ENCODE results near the gene EPRS1.

The EPRS1 gene

DNA sequence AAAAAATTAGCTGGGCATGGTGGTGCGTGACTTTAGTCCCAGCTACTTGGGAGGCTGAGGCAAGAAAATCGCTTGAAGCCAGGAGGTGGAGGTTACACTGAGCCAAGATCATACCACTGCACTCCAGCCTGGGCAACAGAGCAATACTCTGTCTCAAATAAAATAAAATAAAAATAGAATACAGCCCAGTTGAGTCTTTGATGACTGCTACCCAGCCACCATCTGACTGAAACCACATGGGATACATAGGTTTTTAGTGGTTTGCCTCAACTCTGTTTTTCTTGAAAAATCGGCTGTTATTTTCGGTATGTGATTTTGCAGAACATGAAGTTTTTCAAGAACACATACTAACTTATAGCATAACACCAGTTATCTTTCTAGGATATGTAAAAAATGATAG lies 46.5 kb downstream of the EPRS1 start:
- no peak for DNase-seq (ENCODE audit: low read depth, low spot score)
- TF ChIP-seq CTCF (IDR thresholded peaks at IDR 0.05; ENCODE audit: low read depth, low read length): no peak
- H3K4me3 ChIP-seq (ENCODE audit: low read depth, low read length): no peak overlapping the region
- in situ Hi-C loops (cut with HindIII; ENCODE audit: low sequenced_read_pairs): no loop called here
